NOMO-1 treated with dmso at 0.1 percent for 144 hours (cell line): ENCODE measurements around the gene ZNF561.
"Not testable (repeated sequence)": the region's sequence is repeated elsewhere in the genome, so short reads cannot be mapped to it uniquely, and the experiment has no call there.

ENCODE experiments used
- DNase-seq: peaks from one replicate; lab custom pipeline; 2025; ENCODE audit not compliant: unreplicated experiment; lab: John Stamatoyannopoulos, UW

Gene ZNF561

DNA sequence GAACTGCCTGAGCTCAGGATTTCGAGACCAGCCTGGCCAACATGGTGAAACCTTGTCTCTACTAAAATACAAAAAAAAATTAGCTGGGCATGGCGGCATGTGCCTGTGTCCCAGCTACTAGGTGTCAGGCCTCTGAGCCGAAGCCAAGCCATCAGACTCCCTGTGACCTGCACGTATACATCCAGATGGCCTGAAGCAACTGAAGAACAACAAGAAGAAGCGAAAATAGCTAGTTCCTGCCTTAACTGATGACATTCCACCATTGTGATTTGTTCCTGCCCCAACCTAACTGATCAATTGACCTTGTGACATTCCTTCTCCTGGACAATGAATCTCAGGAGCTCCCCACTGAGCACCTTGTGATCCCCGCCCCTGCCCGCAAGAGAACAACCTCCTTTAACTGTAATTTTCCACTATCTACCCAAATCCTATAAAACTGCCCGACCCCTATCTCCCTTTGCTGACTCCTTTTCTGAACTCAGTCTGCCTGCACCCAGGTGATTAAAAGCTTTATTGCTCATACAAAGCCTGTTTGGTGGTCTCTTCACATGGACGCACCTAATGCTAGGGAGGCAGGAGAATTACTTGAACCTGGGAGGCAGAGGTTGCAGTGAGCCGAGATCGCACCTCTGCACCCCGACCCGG lies 38.8 kb downstream of the ZNF561 start:
- DNase-seq = not testable (repeated sequence)

DNA sequence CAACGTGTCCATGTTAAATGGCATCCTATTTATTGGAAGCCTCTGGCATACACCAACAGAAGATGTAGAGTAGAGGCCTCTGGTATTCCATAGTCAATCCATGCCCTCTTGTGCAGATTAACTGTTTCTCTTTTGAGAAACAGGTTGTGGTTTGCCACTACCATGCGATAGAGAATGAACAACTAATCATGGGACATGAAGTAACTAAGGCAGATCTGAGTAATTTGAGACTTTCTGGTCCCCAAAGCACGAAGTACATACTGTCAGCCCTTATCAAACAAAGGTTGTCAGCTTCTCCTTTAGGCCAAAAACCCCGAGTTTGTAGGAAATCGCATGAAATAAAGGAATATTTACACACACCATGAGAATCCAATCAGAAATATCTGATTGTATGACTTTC lies 40.3 kb downstream of the ZNF561 start:
- no peak for DNase-seq

DNA sequence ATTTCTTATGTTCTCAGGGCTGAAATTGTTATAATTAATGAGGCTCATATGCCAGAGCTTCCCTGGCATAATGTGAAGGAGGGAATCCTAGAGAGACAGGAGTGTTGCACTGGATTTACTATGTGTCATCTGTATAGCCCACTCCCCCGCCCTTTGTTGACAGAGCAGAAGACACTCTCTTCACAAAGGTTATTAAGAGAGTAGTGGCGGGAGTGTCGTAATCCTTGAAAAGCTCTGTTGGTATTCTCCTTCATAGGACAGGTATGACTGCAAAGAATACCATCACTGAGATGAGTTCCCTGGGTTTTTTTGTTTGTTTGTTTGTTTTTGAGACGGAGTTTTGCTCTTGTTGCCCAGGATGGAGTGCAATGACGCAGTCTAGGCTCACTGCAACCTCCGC lies 50.8 kb downstream of the ZNF561 start:
- DNase-seq = no peak

DNA sequence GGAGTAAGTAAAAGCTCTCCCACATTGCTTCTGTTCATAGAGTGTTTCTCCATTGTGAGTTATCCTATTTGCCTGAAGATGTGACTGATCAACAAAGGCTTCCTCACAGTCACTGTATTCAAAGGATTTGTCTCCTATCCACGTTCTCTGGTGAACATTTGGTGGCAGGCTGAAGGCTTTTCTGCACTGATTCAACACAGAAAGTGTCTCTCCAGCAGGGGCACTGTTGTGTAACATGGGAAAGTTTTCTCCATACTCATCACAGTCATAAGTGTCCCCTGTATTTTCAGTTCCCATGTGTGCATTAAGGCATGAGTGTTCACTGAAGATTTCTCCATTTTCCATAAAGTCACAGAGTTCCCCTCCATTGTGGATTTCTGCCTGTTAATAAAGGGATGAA lies 54.3 kb downstream of the ZNF561 start:
- DNase-seq = no peak

DNA sequence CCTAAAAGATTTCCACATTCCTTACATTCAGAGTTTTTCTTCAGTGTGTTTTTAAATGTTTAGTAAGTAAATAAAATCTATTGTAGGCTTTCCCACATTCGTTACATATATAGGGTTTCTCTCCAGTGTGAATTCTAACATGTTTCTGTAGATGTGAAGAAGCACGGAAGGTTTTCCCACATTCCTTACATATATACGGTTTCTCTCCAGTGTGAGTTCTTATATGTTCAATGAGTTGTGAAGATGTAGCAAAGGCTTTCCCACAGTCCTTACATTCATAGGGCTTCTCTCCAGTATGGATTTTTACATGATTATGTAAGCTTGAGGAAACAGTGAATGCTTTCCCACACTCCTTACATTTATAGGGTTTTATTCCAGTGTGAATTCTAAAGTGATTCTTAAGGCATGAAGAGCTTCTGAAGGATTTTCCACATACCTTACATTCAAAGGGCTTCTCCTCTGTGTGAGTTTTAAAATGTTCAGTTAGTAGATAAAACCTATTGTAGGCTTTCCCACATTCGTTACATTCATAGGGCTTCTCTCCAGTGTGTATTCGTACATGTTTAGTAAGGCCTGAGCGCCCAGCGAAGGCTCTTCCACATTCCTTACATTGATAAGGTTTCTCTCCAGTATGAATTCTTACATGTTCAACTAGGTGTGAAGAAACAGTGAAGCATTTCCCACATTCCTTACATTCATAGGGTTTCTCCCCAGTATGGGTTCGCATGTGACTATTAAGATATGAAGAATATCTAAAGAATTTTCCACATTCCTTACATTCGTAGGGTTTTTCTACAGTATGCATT lies 54.9 kb downstream of the ZNF561 start:
- DNase-seq = no peak
